GM18499 (cell line): ENCODE measurements around the gene C16orf86.
"Not testable (repeated sequence)": the region's sequence is repeated elsewhere in the genome, so short reads cannot be mapped to it uniquely, and the experiment has no call there.

Experiments
- ATAC-seq: cut with Tn5 transposase; IDR thresholded peaks from one replicate; pipeline ENCODE4 v1.9.1; 2021; ENCODE audit warnings: moderate number of reproducible peaks; ENCODE audit not compliant: insufficient read depth, unreplicated experiment

The C16orf86 gene

GRCh38 chr16:67679935-67680897 is 13.6 kb downstream of the C16orf86 start:
- ATAC-seq, result no peak

- no peak for ATAC-seq
Measured at GRCh38 chr16:67683767-67684166, 17.2 kb downstream of the C16orf86 start.

GRCh38 chr16:67685388-67686112 is 18.9 kb downstream of the C16orf86 start:
- no peak for ATAC-seq

GRCh38 chr16:67693517-67694285 is 27.1 kb downstream of the C16orf86 start:
- not testable (repeated sequence) for ATAC-seq

GRCh38 chr16:67694611-67695010 is 28.0 kb downstream of the C16orf86 start:
- ATAC-seq, result no peak

GRCh38 chr16:67697422-67698185 is 31.0 kb downstream of the C16orf86 start:
- no peak for ATAC-seq

GRCh38 chr16:67699265-67699664 is 32.7 kb downstream of the C16orf86 start:
- no peak for ATAC-seq

- no peak for ATAC-seq
Measured at GRCh38 chr16:67701420-67701819, 34.8 kb downstream of the C16orf86 start.

GRCh38 chr16:67702130-67702529 is 35.5 kb downstream of the C16orf86 start:
- no peak for ATAC-seq

- ATAC-seq, result no peak
Measured at GRCh38 chr16:67703626-67704025, 37.0 kb downstream of the C16orf86 start.

- no peak for ATAC-seq
Measured at GRCh38 chr16:67704110-67704509, 37.5 kb downstream of the C16orf86 start.

- no peak for ATAC-seq
Measured at GRCh38 chr16:67707210-67707609, 40.6 kb downstream of the C16orf86 start.

- no peak for ATAC-seq
Measured at GRCh38 chr16:67707790-67708189, 41.2 kb downstream of the C16orf86 start.

- no peak for ATAC-seq
Measured at GRCh38 chr16:67708368-67708771, 41.8 kb downstream of the C16orf86 start.

GRCh38 chr16:67709050-67709449 is 42.4 kb downstream of the C16orf86 start:
- ATAC-seq, result no peak

- ATAC-seq, result no peak
Measured at GRCh38 chr16:67710607-67711006, 44.0 kb downstream of the C16orf86 start.

- ATAC-seq, result no peak
Measured at GRCh38 chr16:67713647-67714273, 47.1 kb downstream of the C16orf86 start.

GRCh38 chr16:67714522-67714921 is 47.9 kb downstream of the C16orf86 start:
- no peak for ATAC-seq

GRCh38 chr16:67716097-67716496 is 49.5 kb downstream of the C16orf86 start:
- no peak for ATAC-seq
